GM12874 (cell line): ENCODE data around the gene ATXN7L1.

ENCODE experiments used
- CTCF ChIP-seq: IDR thresholded peaks from 2 replicates; pipeline ENCODE4 v1.5.1; 2011; ENCODE audit warnings: low read depth, mild to moderate bottlenecking, control low read depth, low read length, moderate library complexity; ENCODE audit not compliant: insufficient read depth

ATXN7L1 gene

GRCh38 chr7:105794741-105795729 lies 81.4 kb downstream of the ATXN7L1 start:
- TF ChIP-seq CTCF: no peak

GRCh38 chr7:105792488-105793370 lies 83.7 kb downstream of the ATXN7L1 start:
- no peak for TF ChIP-seq CTCF

- TF ChIP-seq CTCF: no peak
These were observed 84.5 kb downstream of the ATXN7L1 start for GRCh38 chr7:105791926-105792325.

- TF ChIP-seq CTCF: no peak
These were observed 85.4 kb downstream of the ATXN7L1 start for GRCh38 chr7:105790996-105791395.

- TF ChIP-seq CTCF: no peak
These were observed 87.5 kb downstream of the ATXN7L1 start for GRCh38 chr7:105788816-105789349.

- no peak for TF ChIP-seq CTCF
These were observed 88.0 kb downstream of the ATXN7L1 start for GRCh38 chr7:105788356-105788755.

- TF ChIP-seq CTCF: no peak
These were observed 88.6 kb downstream of the ATXN7L1 start for GRCh38 chr7:105787793-105788192.
